Keratinocyte (primary cell): Measurements from ENCODE around the gene ADGRL3.

Experiments used
- EZH2 ChIP-seq: IDR thresholded peaks from one replicate; pipeline ENCODE4 v1.6.1; 2012; ENCODE audit warnings: inconsistent platforms, mild to moderate bottlenecking, low read length, moderate library complexity
- TF ChIP-seq, protein P1 (sequence below), 3 experiments: IDR thresholded peaks in 1 of 3; conservative IDR thresholded peaks in 1 of 3; optimal IDR thresholded peaks in 1 of 3; 2 replicates in 2 of 3; 3 replicates in 1 of 3; pipeline versions ENCODE3 to v1.5.1; 2011; ENCODE audit warnings: low read length in 3 of 3, mild to moderate bottlenecking in 3 of 3, moderate library complexity in 2 of 3, control low read depth in 1 of 3, inconsistent platforms in 1 of 3; ENCODE audit not compliant: insufficient read depth in 2 of 3; ENCODE audit errors: extremely low read depth in 1 of 3

DNA sequence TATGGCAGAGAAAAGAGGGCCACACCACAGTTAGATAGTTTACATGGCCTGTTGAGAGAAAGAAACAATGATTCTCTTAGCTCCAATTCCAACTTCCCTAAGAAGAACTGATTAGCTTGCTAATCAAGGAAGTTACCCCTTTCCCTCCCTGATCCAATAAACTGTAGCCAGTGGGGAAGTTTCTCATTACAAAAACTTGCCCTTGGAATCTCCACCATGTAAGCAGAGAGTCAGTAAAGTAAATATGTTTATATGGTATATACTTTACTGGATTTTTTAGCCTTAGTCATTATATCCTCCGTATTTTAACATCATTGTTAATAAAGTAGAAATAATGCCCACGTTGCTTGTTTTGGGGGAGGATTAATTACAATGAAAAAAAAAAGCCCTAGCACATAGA, 7.7 kb upstream of the ADGRL3 start:
- TF ChIP-seq, protein P1, sequence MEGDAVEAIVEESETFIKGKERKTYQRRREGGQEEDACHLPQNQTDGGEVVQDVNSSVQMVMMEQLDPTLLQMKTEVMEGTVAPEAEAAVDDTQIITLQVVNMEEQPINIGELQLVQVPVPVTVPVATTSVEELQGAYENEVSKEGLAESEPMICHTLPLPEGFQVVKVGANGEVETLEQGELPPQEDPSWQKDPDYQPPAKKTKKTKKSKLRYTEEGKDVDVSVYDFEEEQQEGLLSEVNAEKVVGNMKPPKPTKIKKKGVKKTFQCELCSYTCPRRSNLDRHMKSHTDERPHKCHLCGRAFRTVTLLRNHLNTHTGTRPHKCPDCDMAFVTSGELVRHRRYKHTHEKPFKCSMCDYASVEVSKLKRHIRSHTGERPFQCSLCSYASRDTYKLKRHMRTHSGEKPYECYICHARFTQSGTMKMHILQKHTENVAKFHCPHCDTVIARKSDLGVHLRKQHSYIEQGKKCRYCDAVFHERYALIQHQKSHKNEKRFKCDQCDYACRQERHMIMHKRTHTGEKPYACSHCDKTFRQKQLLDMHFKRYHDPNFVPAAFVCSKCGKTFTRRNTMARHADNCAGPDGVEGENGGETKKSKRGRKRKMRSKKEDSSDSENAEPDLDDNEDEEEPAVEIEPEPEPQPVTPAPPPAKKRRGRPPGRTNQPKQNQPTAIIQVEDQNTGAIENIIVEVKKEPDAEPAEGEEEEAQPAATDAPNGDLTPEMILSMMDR (optimal IDR thresholded peaks at IDR 0.05 in 1 of 3, IDR thresholded peaks at IDR 0.05 in 1 of 3, conservative IDR thresholded peaks at IDR 0.05 in 1 of 3; ENCODE audit: extremely low read depth in 1 of 3, insufficient read depth in 2 of 3, low read length in 3 of 3), result no peak
- TF ChIP-seq EZH2, result no peak
